Fibroblast of lung (primary cell): ENCODE results near the gene MEMO1.

Source experiments
- EZH2 ChIP-seq: IDR thresholded peaks from 2 replicates; pipeline ENCODE4 v1.5.1; 2012; ENCODE audit warnings: low read length, control low read depth, mild to moderate bottlenecking; ENCODE audit errors: missing control alignments
- TF ChIP-seq, protein P1 (sequence below), 2 donors: IDR thresholded peaks in 1 of 2; conservative IDR thresholded peaks in 1 of 2; 1 replicate in 1 of 2; 2 replicates in 1 of 2; pipeline ENCODE4 v1.5.1; 2011 to 2012; ENCODE audit warnings: low read length in 2 of 2, control low read depth in 1 of 2, inconsistent platforms in 1 of 2, low read depth in 1 of 2, mild to moderate bottlenecking in 1 of 2

DNA sequence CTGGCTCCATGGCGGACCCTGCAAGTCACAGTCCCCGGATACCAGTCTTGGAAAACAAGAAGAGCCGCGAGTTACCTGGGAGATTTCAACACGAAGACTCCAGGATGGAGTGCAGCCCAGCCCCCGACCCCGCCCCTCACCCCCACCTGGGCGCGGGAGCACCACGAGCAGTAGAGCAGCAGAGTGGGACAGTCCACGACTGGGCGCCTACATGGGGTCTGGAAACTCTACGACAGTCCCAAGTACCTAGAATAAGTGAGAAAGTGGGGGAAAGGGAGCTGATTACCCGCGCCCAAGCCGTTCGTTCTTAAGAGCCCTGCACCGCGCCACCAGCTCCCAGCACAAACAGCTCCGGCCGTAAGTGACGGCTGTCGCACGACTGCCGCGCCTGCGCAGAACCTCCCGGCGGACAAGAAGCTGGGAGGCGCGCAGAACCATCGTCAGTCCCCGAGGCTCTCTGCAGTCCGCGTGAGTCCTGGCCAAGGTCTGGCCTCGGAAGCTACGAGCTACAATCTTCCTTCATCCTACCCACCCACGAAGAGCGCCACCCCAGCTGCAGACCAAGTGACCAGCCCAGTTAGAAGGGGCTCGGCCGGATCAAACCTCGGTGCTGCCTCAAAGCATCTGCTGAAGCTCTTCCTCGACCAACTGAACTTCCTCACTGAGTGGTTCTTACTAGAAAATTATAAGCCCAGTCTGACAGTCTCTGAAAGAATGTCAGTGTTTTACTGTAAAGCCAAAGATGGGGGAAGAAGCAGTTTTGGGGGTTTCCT lies 28.8 kb upstream of the MEMO1 start, which contains the start of gene DPY30:
- TF ChIP-seq, protein P1, sequence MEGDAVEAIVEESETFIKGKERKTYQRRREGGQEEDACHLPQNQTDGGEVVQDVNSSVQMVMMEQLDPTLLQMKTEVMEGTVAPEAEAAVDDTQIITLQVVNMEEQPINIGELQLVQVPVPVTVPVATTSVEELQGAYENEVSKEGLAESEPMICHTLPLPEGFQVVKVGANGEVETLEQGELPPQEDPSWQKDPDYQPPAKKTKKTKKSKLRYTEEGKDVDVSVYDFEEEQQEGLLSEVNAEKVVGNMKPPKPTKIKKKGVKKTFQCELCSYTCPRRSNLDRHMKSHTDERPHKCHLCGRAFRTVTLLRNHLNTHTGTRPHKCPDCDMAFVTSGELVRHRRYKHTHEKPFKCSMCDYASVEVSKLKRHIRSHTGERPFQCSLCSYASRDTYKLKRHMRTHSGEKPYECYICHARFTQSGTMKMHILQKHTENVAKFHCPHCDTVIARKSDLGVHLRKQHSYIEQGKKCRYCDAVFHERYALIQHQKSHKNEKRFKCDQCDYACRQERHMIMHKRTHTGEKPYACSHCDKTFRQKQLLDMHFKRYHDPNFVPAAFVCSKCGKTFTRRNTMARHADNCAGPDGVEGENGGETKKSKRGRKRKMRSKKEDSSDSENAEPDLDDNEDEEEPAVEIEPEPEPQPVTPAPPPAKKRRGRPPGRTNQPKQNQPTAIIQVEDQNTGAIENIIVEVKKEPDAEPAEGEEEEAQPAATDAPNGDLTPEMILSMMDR (conservative IDR thresholded peaks at IDR 0.05 in 1 of 2, IDR thresholded peaks at IDR 0.05 in 1 of 2; ENCODE audit: low read depth in 1 of 2, low read length in 2 of 2) = no peak
- no peak for TF ChIP-seq EZH2
